Heart right ventricle (tissue), 16 donors: ENCODE data around the gene LOXL3. TPM values are rescaled to one million over a fixed set of nuclear protein-coding genes. Genes with fewer than 3 reads are reported as not detected.

Experiments
- ATAC-seq, 8 donors: fragments of 200-7000 bp; cut with Tn5 transposase; one replicate each; pipeline ENCODE4 v1.9.1; 2020; ENCODE audit warnings: mild to moderate bottlenecking in 8 of 8, moderate library complexity in 8 of 8, moderate number of reproducible peaks in 1 of 8
- DNase-seq, 2 donors: peaks; one replicate each; pipeline ENCODE4 v3.0.0-alpha.2; 2020
- H3K27ac ChIP-seq, 10 donors: fragments of 200-600 bp; sonication (generic) in 2 of 10; one replicate each; pipeline versions ENCODE4 v1.5.0 to v1.8.0; 2020 to 2022; ENCODE audit warnings: mild to moderate bottlenecking in 3 of 10
- H3K27me3 ChIP-seq, 7 donors: fragments of 200-600 bp; one replicate each; pipeline ENCODE4 v1.8.0; 2021 to 2022; ENCODE audit warnings: mild to moderate bottlenecking in 2 of 7
- H3K36me3 ChIP-seq, 9 donors: fragments of 200-600 bp; sonication (generic) in 1 of 9; one replicate each; pipeline versions ENCODE4 v1.5.0 to v1.8.0; 2020 to 2022; ENCODE audit warnings: mild to moderate bottlenecking in 2 of 9
- H3K4me1 ChIP-seq, 9 donors: fragments of 200-600 bp; sonication (generic) in 1 of 9; one replicate each; pipeline versions ENCODE4 v1.5.0 to v1.8.0; 2020 to 2022; ENCODE audit warnings: mild to moderate bottlenecking in 4 of 9
- H3K4me3 ChIP-seq, 10 donors: fragments of 200-600 bp; sonication (generic) in 2 of 10; one replicate each; pipeline versions ENCODE4 v1.5.0 to v1.8.0; 2020 to 2022; ENCODE audit warnings: mild to moderate bottlenecking in 7 of 10, moderate library complexity in 2 of 10
- H3K9me3 ChIP-seq, 11 donors: fragments of 200-600 bp in 10 of 11; sonication (generic) in 2 of 11; one replicate each; pipeline versions ENCODE4 v1.5.0 to v1.8.0; 2013 to 2022; ENCODE audit warnings: mild to moderate bottlenecking in 2 of 11, control low read depth in 1 of 11, moderate library complexity in 1 of 11
- WGBS, 2 donors: extraction: QIAGEN DNeasy Blood & Tissue Kit; methylation state at CpG; one replicate each; pipeline ENCODE4 v1.1.7; 2013; ENCODE audit warnings: inconsistent platforms in 1 of 2; 5-methylcytosine and 5-hydroxymethylcytosine counted together
- intact Hi-C, 10 donors: fragments of 100-400 bp; cut with DNase I; formaldehyde crosslinking; loops; one replicate each; pipeline versions ENCODE4 v1.11.1 to v1.14.2; 2022
- polyA plus RNA-seq, 2 donors: library from polyadenylated mRNA; stranded (reverse); fragments of 200-250 nt; gene quantifications; one replicate each; pipeline ENCODE4 v1.2.3, GENCODE V29; 2013
- total RNA-seq, 10 donors: library from RNA; stranded (reverse); fragmentation: NEBNext Ultra II Directional in 3 of 10; extraction: Animal tissue kit (Norgen Biotek cat#: 25700) in 3 of 10; gene quantifications; one replicate each; pipeline versions ENCODE4 v1.2.1 to v1.2.4, GENCODE V29; 2021 to 2023
- TF ChIP-seq, protein P1 (sequence below), 9 donors: fragments of 200-600 bp; sonication (generic) in 2 of 9; IDR thresholded peaks; one replicate each; pipeline versions ENCODE4 v1.5.0 to v1.8.0; 2021 to 2022; ENCODE audit warnings: antibody characterized with exemption in 9 of 9, mild to moderate bottlenecking in 5 of 9, moderate library complexity in 1 of 9
- donor health status: Arrhythmogenic right ventricular cardiomyopathy.
- donor health status: ischemic (EF 13 %, LVEDD 7.1; RV severe dilation, severe dysfunction).
- donor health status: healthy with polysubstance abuse.
- donor health status: DM: no; HTN: yes; CAD: no.
- donor health status: DM: no; HTN: no; CAD: no.
- donor health status: ischemic (EF 25% LVEDD 6.9; RV normal size, moderate dysfunction).
- donor health status: ischemic (EF 25% LVEDD 5.7; RV mildly dilated, moderate dysfunction).
- donor health status: healthy.
- donor health status: DM: yes; HTN: yes; CAD: no.
- donor health status: Ischemic cardiomyopathy.
- donor health status: ischemic (EF 35%, LVEDD 5.7; RV mildly dilated, moderate dysfunction).
- donor health status: nonischemic (EF 11% LVEDD 7.7; RV severe dilation, severe dysfunction).
- donor health status: DM: yes; HTN: yes; CAD: no.
- donor health status: PGD.
- donor health status: ischemic (EF 29% LVEDD 5.4; RV normal size, mild dysfunction).
- donor health status: nonischemic (EF 23%, LVEDD 6.1; RV moderate dilation, normal function).

Gene LOXL3
- total and polyA plus RNA-seq, 12 donors, result 1.2 to 9.2 (median 2.6) TPM

DNA sequence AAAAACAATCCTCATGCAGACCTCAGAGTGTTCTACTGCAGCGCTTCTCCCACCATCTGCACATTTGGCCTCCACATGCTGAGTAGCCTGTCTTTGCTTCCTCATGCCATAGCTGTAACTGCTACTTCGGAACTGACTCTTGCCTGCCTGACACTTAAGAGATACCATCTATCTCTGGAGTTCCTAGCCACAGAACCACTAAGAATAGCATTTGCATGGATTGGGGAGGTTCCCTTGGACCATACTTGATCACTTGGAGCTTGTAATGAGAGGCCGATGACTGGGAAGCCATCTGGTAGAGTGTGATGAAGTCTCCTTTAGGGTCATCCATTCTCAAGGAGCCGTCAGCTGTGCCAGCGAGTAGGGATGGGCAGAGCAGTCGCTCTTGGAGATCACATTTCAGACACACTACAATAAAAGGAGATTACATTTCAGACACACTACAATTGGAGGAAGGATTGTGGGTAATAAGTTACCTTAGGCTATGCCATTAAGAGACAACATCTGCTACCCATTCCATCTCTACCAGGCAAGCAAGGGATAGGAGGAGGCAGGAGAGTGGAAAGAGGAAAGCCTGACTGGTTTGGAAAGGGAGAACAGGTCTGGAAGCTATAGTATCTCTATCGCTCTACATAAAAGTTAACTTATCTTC lies 22.6 kb upstream of the LOXL3 start:
- peak in 1 of 8 donors; percentile 44 for ATAC-seq
- Histone ChIP-seq H3K27me3 (no peaks in the 10 kb centered on the region), H3K4me3 (no peak overlapping the region), H3K36me3 (no peaks in the 10 kb centered on the region), H3K4me1 (peaks cover 0 to 54% (median 0%) of the 10 kb centered on the region in 9 donors), H3K9me3 (no peaks in the 10 kb centered on the region), H3K27ac (peak overlapping the region in 5 of 10 donors; percentile 15 to 80 (median 54))
- 85 to 86% methylated on average over 7 of the region's 7 CpGs for WGBS, 2 donors
- DNase-seq, result no peak
- intact Hi-C loops, result no loop called here
- TF ChIP-seq, protein P1, sequence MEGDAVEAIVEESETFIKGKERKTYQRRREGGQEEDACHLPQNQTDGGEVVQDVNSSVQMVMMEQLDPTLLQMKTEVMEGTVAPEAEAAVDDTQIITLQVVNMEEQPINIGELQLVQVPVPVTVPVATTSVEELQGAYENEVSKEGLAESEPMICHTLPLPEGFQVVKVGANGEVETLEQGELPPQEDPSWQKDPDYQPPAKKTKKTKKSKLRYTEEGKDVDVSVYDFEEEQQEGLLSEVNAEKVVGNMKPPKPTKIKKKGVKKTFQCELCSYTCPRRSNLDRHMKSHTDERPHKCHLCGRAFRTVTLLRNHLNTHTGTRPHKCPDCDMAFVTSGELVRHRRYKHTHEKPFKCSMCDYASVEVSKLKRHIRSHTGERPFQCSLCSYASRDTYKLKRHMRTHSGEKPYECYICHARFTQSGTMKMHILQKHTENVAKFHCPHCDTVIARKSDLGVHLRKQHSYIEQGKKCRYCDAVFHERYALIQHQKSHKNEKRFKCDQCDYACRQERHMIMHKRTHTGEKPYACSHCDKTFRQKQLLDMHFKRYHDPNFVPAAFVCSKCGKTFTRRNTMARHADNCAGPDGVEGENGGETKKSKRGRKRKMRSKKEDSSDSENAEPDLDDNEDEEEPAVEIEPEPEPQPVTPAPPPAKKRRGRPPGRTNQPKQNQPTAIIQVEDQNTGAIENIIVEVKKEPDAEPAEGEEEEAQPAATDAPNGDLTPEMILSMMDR (IDR thresholded peaks at IDR 0.05), result no peak

GRCh38 chr2:74575320-74575719 lies 21.6 kb upstream of the LOXL3 start:
- Histone ChIP-seq H3K4me1 (peaks cover 0 to 59% (median 0%) of the 10 kb centered on the region in 9 donors), H3K9me3 (no peaks in the 10 kb centered on the region), H3K27ac (no peak overlapping the region), H3K4me3 (no peak overlapping the region), H3K36me3 (no peaks in the 10 kb centered on the region), H3K27me3 (no peaks in the 10 kb centered on the region)
- WGBS, 2 donors, result 85 to 88% methylated on average over 4 of the region's 4 CpGs
- TF ChIP-seq, protein P1 (IDR thresholded peaks at IDR 0.05), result no peak
- no peak for ATAC-seq
- intact Hi-C loops, result no loop called here
- DNase-seq, result no peak

DNA sequence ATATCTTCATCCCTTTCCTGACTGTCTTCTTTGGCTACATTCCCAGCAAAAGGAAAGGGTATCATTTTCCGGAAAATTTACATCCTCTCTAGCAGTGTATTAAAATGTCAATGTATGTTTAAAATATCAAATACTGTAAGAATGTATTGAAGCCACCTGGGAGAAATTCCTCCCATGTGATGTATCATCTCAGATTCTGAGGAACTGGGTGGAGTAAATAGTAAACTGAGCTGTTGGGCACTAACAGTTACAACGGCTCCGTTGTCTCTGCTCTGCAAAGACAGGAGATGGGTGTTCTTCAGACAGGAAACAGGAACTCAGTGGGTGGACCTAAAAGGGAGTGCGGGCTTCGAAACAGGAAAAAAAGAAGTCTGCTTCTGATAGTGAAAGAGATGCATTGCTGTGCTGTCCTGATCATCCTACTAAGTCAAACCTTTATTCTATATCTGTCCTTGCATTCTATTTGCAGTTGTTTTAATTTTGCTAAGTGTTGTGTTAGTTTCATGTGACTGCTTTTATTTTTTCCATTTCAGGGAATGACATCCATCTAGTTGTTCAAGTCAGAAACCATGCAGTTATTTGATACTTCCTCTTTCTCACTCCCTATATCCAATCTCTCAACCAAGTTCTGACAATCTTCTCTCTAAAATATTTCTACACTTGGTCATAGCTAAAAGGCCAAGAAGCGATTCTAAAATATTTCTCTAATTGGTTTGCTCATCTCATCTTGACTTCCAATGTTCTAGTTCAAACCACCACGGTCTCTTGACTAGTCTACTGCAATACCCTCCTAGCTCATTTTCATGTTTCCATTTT lies 20.2 kb upstream of the LOXL3 start:
- ATAC-seq (peak in 3 of 8 donors; percentile 21 to 34 (median 25)), DNase-seq (no peak)
- peak overlapping the region in 2 of 10 donors; percentile 6 to 12 for H3K4me3 ChIP-seq
- TF ChIP-seq, protein P1 (IDR thresholded peaks at IDR 0.05), result no peak
- H3K4me1 ChIP-seq, result peaks cover 0 to 60% (median 0%) of the 10 kb centered on the region in 9 donors
- intact Hi-C loops, result no loop called here
- no peaks in the 10 kb centered on the region for H3K36me3 ChIP-seq
- H3K27me3 ChIP-seq, result no peaks in the 10 kb centered on the region
- H3K9me3 ChIP-seq, result no peaks in the 10 kb centered on the region
- WGBS, 2 donors, result 49 to 55% methylated on average over 7 of the region's 7 CpGs
- peak overlapping the region in 2 of 10 donors; percentile 33 for H3K27ac ChIP-seq

DNA sequence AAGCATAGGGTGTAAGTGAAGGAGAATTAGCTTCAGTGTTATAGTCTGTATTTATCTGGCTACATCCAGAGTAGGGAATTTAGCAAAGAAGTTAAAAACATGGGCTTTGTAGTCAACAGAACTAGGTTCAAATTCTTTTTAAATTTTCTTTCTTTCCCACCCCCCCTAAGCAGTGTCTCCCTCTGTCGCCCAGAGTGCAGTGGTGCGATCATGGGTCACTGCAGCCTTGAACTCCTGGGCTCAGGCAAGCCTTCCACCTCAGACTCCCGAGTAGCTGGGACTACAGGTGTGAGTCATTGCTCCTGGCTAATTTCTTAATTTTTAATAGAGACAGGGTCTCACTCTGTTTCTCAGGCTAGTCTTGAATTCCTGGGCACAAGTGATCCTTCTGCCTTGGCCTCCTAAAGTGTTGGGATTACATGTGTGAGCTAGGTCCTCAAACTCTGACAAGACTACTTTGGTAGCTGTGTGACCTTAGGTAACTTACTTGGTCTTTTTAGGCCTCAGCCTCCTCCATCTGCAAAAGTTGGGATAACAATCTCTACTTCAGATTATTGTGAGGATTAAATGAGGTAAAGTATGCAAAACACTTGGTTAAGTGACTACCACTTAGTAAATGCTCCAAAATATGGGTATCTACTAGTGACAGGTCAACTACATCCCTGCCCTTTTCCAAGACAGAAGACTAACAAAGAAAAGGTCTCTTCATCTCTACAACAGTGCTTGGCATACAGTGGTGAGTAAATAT lies 18.6 kb upstream of the LOXL3 start:
- no peak overlapping the region for H3K27ac ChIP-seq
- H3K4me1 ChIP-seq, result peaks cover 0 to 58% (median 0%) of the 10 kb centered on the region in 9 donors
- ATAC-seq (no peak), DNase-seq (no peak)
- H3K9me3 ChIP-seq, result no peaks in the 10 kb centered on the region
- peaks cover 0 to 4% (median 0%) of the 10 kb centered on the region in 7 donors for H3K27me3 ChIP-seq
- intact Hi-C loops, result no loop called here
- H3K4me3 ChIP-seq, result no peak overlapping the region
- H3K36me3 ChIP-seq, result no peaks in the 10 kb centered on the region
- TF ChIP-seq, protein P1 (IDR thresholded peaks at IDR 0.05), result no peak
- 70 to 80% methylated on average over 3 of the region's 3 CpGs for WGBS, 2 donors
